ENCODE measurements around the gene ROBO4.

The ROBO4 gene

DNA sequence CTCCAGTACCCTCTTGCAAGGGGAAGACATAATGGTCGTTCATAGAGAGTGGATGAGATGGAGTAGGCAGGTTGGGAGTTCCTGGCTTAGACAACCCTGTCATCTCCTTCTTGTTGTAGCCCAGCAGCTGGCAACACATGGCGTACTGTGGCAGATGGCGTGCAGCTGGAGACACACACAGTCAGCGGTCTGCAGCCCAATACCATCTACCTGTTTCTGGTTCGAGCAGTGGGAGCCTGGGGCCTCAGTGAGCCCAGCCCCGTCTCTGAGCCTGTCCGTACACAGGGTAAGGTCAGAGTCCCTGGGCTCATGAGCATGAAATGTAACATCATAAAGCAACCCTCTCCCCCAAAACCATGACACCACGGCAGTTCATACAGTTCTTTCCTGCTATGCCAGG lies 23.7 kb downstream of the ROBO4 start:
- no peaks in the 10 kb centered on the region for H3K4me1 ChIP-seq (ENCODE audit: low read depth, poor library complexity, severe bottlenecking)
- no peaks in the 10 kb centered on the region for H3K27me3 ChIP-seq (ENCODE audit: insufficient read depth, low read depth)

GRCh38 chr11:124872741-124873140 lies 24.9 kb downstream of the ROBO4 start:
- TF ChIP-seq, protein P1, sequence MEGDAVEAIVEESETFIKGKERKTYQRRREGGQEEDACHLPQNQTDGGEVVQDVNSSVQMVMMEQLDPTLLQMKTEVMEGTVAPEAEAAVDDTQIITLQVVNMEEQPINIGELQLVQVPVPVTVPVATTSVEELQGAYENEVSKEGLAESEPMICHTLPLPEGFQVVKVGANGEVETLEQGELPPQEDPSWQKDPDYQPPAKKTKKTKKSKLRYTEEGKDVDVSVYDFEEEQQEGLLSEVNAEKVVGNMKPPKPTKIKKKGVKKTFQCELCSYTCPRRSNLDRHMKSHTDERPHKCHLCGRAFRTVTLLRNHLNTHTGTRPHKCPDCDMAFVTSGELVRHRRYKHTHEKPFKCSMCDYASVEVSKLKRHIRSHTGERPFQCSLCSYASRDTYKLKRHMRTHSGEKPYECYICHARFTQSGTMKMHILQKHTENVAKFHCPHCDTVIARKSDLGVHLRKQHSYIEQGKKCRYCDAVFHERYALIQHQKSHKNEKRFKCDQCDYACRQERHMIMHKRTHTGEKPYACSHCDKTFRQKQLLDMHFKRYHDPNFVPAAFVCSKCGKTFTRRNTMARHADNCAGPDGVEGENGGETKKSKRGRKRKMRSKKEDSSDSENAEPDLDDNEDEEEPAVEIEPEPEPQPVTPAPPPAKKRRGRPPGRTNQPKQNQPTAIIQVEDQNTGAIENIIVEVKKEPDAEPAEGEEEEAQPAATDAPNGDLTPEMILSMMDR (conservative IDR thresholded peaks at IDR 0.05; ENCODE audit: low read depth, low read length) = no peak
- Histone ChIP-seq H3K27me3 (ENCODE audit: insufficient read depth, low read depth) (no peaks in the 10 kb centered on the region), H3K79me2 (ENCODE audit: insufficient read depth, low read depth) (no peaks in the 10 kb centered on the region), H3K4me1 (ENCODE audit: low read depth, poor library complexity, severe bottlenecking) (no peaks in the 10 kb centered on the region), H3K27ac (no peak overlapping the region), H3K4me2 (no peak overlapping the region), H3K36me3 (ENCODE audit: insufficient read depth) (no peaks in the 10 kb centered on the region), H2AFZ (ENCODE audit: low read depth) (no peak overlapping the region), H3K9ac (no peak overlapping the region), H3K4me3 (IDR thresholded peaks at IDR 0.05; ENCODE audit: insufficient read depth, low read depth, low read length) (no peak overlapping the region), H4K20me1 (ENCODE audit: insufficient read depth) (no peaks in the 10 kb centered on the region)

More for the DNA sequence above, 23.7 kb downstream of the ROBO4 start:
- Histone ChIP-seq H3K27ac (no peak overlapping the region), H3K9ac (no peak overlapping the region), H4K20me1 (ENCODE audit: insufficient read depth) (no peaks in the 10 kb centered on the region), H3K79me2 (ENCODE audit: insufficient read depth, low read depth) (no peaks in the 10 kb centered on the region), H3K36me3 (ENCODE audit: insufficient read depth) (no peaks in the 10 kb centered on the region), H3K4me2 (no peak overlapping the region), H3K4me3 (IDR thresholded peaks at IDR 0.05; ENCODE audit: insufficient read depth, low read depth, low read length) (no peak overlapping the region), H2AFZ (ENCODE audit: low read depth) (no peak overlapping the region)
- TF ChIP-seq, protein P1 (conservative IDR thresholded peaks at IDR 0.05; ENCODE audit: low read depth, low read length) = no peak

- H3K27me3 ChIP-seq (ENCODE audit: insufficient read depth, low read depth) = no peaks in the 10 kb centered on the region; the same call in 1 of the 2 replicates
- H3K4me3 ChIP-seq (IDR thresholded peaks at IDR 0.05; ENCODE audit: insufficient read depth, low read depth, low read length) = no peak overlapping the region
- TF ChIP-seq, protein P1 (conservative IDR thresholded peaks at IDR 0.05; ENCODE audit: low read depth, low read length) = no peak
- H3K4me2 ChIP-seq = no peak overlapping the region
- H3K4me1 ChIP-seq (ENCODE audit: low read depth, poor library complexity, severe bottlenecking) = no peaks in the 10 kb centered on the region
- no peak overlapping the region for H2AFZ ChIP-seq (ENCODE audit: low read depth)
- H3K27ac ChIP-seq = no peak overlapping the region
- H3K9ac ChIP-seq = no peak overlapping the region
- H3K79me2 ChIP-seq (ENCODE audit: insufficient read depth, low read depth) = no peaks in the 10 kb centered on the region
- no peaks in the 10 kb centered on the region for H3K36me3 ChIP-seq (ENCODE audit: insufficient read depth)
- H4K20me1 ChIP-seq (ENCODE audit: insufficient read depth) = no peaks in the 10 kb centered on the region
Observed at GRCh38 chr11:124872280-124872679, 25.4 kb downstream of the ROBO4 start.

DNA sequence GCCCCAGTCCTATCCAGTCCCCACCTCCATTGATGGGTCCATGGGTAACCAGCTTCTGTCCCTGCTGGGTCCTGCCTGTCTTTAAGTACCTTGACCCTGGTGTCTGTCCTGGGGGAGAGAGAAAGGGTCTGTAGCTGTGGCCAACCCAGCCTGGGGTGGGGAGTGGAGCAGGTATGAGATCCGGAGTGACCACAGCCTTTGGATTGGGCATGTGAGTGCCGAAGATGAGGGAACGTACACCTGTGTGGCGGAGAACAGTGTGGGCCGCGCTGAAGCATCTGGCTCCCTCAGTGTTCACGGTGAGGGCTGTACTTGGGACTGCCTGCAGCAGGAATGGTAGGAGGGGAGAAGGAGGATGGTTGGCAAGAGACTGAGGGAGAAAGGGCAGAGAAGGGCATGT lies 27.2 kb downstream of the ROBO4 start:
- Histone ChIP-seq H4K20me1 (ENCODE audit: insufficient read depth) (no peaks in the 10 kb centered on the region), H3K4me1 (ENCODE audit: low read depth, poor library complexity, severe bottlenecking) (no peaks in the 10 kb centered on the region), H3K27ac (no peak overlapping the region), H2AFZ (ENCODE audit: low read depth) (no peak overlapping the region), H3K4me3 (IDR thresholded peaks at IDR 0.05; ENCODE audit: insufficient read depth, low read depth, low read length) (no peak overlapping the region), H3K36me3 (ENCODE audit: insufficient read depth) (no peaks in the 10 kb centered on the region), H3K27me3 (ENCODE audit: insufficient read depth, low read depth) (peaks cover 9% of the 10 kb centered on the region), H3K4me2 (no peak overlapping the region), H3K79me2 (ENCODE audit: insufficient read depth, low read depth) (no peaks in the 10 kb centered on the region), H3K9ac (no peak overlapping the region)
- TF ChIP-seq, protein P1 (conservative IDR thresholded peaks at IDR 0.05; ENCODE audit: low read depth, low read length) = no peak
